ENCODE results near the gene KLK3. TPM values are rescaled to one million over a fixed set of nuclear protein-coding genes. Genes with fewer than 3 reads are reported as not detected.

KLK3 gene
- total and polyA plus RNA-seq, 2 of the 13 experiments (the other 11 are each of a cell fraction or from before 2014, with no cell fraction given): not detected

GRCh38 chr19:50822661-50823208, 32.0 kb upstream of the KLK3 start:
- Histone ChIP-seq H3K9ac (ENCODE audit: insufficient read depth, low read depth, low read length) (no peak overlapping the region), H3K4me1 (ENCODE audit: insufficient read depth, low read length) (no peaks in the 10 kb centered on the region), H3K9me3 (ENCODE audit: low read length) (no peaks in the 10 kb centered on the region), H3K27ac (ENCODE audit: extremely low read length, insufficient read depth, low read length) (no peak overlapping the region), H4K20me1 (ENCODE audit: insufficient read depth, low read length) (no peaks in the 10 kb centered on the region), H2AFZ (ENCODE audit: low read length) (no peak overlapping the region), H3K79me2 (ENCODE audit: insufficient read depth, low read length) (no peaks in the 10 kb centered on the region), H3K27me3 (ENCODE audit: control insufficient read depth in 1 of 2, insufficient read depth in 2 of 2, low read length in 2 of 2) (peaks cover 7 to 50% of the 10 kb centered on the region in 2 experiments), H3K4me2 (ENCODE audit: low read depth, low read length) (no peak overlapping the region), H3K36me3 (replicated peaks in 1 of 2; ENCODE audit: control insufficient read depth in 1 of 2, insufficient read depth in 2 of 2, low read length in 2 of 2) (no peaks in the 10 kb centered on the region), H3K4me3 (replicated peaks in 1 of 3; ENCODE audit: insufficient read depth in 1 of 3, low read depth in 2 of 3, low read length in 3 of 3) (no peak overlapping the region)
- intact Hi-C loops (cut with micrococcal nuclease; ENCODE audit: unreplicated experiment): no loop called here
- ATAC-seq (no peak), FAIRE-seq (no peak), DNase-seq (ENCODE audit: low spot score) (no peak)
- WGBS (ENCODE audit: low lambda C conversion rate): 0% methylated on average over 6 of the region's 7 CpGs
- ChIA-PET POLR2A (no interaction called here), CTCF (ENCODE audit: low intra/inter-chr PET ratio, low total read pairs) (no interaction called here)
- in situ Hi-C loops (cut with HindIII; ENCODE audit: extremely low pct_ligation_motif_present, low pct_unique_long_range_greater_than_20kb): no loop called here
- no TSS peak for BruUV-seq (replicated peaks)
- TF ChIP-seq SNAPC5 (CRISPR knock-in tag; IDR thresholded peaks at IDR 0.05; ENCODE audit: borderline replicate concordance) (no peak), ZGPAT (CRISPR knock-in tag; IDR thresholded peaks at IDR 0.05) (no peak), ZNF572 (CRISPR knock-in tag; IDR thresholded peaks at IDR 0.05) (no peak), TBL1XR1 (IDR thresholded peaks at IDR 0.05; ENCODE audit: borderline replicate concordance, low read length, partially characterized antibody) (no peak), ZBTB33 (CRISPR knock-in tag; IDR thresholded peaks at IDR 0.05) (no peak), ZNF839 (CRISPR knock-in tag; IDR thresholded peaks at IDR 0.05; ENCODE audit: borderline replicate concordance) (no peak), BCLAF1 (IDR thresholded peaks at IDR 0.05) (no peak), FOXO1 (CRISPR knock-in tag; IDR thresholded peaks at IDR 0.05) (no peak), MTF2 (CRISPR knock-in tag; IDR thresholded peaks at IDR 0.05; ENCODE audit: borderline replicate concordance) (no peak)

Data from HepG2 (cell line).